GM11168 (cell line): ENCODE data around the gene EFCAB8.

ENCODE experiments used
- in situ Hi-C: fragments of 300-500 bp; cut with MboI; formaldehyde crosslinking; loops from one replicate; pipeline ENCODE4 v1.12.0; 2022; ENCODE audit warnings: low sequenced_read_pairs; ENCODE audit not compliant: unreplicated experiment

The EFCAB8 gene

GRCh38 chr20:33000802-33001466 lies 142.2 kb downstream of the EFCAB8 start:
- in situ Hi-C loops, result no loop called here

- in situ Hi-C loops, result no loop called here
Observed at GRCh38 chr20:33002087-33002808, 143.5 kb downstream of the EFCAB8 start.

GRCh38 chr20:33004141-33004751 lies 145.5 kb downstream of the EFCAB8 start, which contains the start of gene SUN5:
Gene SUN5 (minus strand): TSS chr20:33004433. CDS start chr20:33004340, 93 bp downstream.
- in situ Hi-C loops, result no loop called here

- in situ Hi-C loops, result no loop called here
Observed at GRCh38 chr20:33005132-33005566, 146.4 kb downstream of the EFCAB8 start.

GRCh38 chr20:33005908-33006775 lies 147.4 kb downstream of the EFCAB8 start:
- in situ Hi-C loops, result no loop called here

- in situ Hi-C loops, result no loop called here
Observed at GRCh38 chr20:33006776-33007375, 148.2 kb downstream of the EFCAB8 start.

- in situ Hi-C loops, result no loop called here
Observed at GRCh38 chr20:33007376-33008335, 148.9 kb downstream of the EFCAB8 start, which contains the start of gene BPIFB2. Gene BPIFB2 (plus strand): TSS chr20:33007704. CDS start chr20:33008575, 871 bp downstream.

- in situ Hi-C loops, result no loop called here
Observed at GRCh38 chr20:33008336-33009213, 149.9 kb downstream of the EFCAB8 start.

- in situ Hi-C loops, result no loop called here
Observed at GRCh38 chr20:33009214-33010132, 150.8 kb downstream of the EFCAB8 start.

- in situ Hi-C loops, result no loop called here
Observed at GRCh38 chr20:33010133-33010504, 151.4 kb downstream of the EFCAB8 start.

GRCh38 chr20:33010674-33011449 lies 152.1 kb downstream of the EFCAB8 start:
- in situ Hi-C loops, result no loop called here
